HepG2 (cell line): Measurements from ENCODE around the gene PDP2. TPM values are rescaled to one million over a fixed set of nuclear protein-coding genes. Genes with fewer than 3 reads are reported as not detected.
A peak's percentile ranks its signal among the peaks of the same experiment; 100 is the strongest.

Source experiments
- GABPB1 ChIP-seq: IDR thresholded peaks from 2 replicates; pipeline ENCODE4 v1.6.1; 2016; ENCODE audit warnings: mild to moderate bottlenecking, missing genetic modification reagents, moderate library complexity, missing compliant biosample characterization
- GMEB1 ChIP-seq: sonication (generic); formaldehyde crosslinking; IDR thresholded peaks from 2 replicates; pipeline ENCODE4 v1.5.1; 2020; ENCODE audit warnings: missing genetic modification reagents, mild to moderate bottlenecking, borderline replicate concordance
- GZF1 ChIP-seq: sonication (generic); formaldehyde crosslinking; IDR thresholded peaks from 2 replicates; pipeline ENCODE4 v1.5.1; 2020; ENCODE audit warnings: mild to moderate bottlenecking, missing genetic modification reagents
- HBP1 ChIP-seq: IDR thresholded peaks from 2 replicates; pipeline ENCODE4 v1.6.1; 2016; ENCODE audit warnings: low read depth, control low read depth
- JARID2 ChIP-seq: sonication (generic); formaldehyde crosslinking; IDR thresholded peaks from 2 replicates; pipeline ENCODE4 v1.8.1; 2023; ENCODE audit warnings: missing genetic modification reagents, inconsistent platforms; ENCODE audit not compliant: insufficient replicate concordance
- MYC ChIP-seq: sonication (generic); formaldehyde crosslinking; IDR thresholded peaks from 2 replicates; pipeline ENCODE4 v1.9.0; 2021; ENCODE audit warnings: missing genetic modification reagents, borderline replicate concordance
- PHF21A ChIP-seq: sonication (generic); formaldehyde crosslinking; IDR thresholded peaks from 2 replicates; pipeline ENCODE4 v1.5.0; 2020; ENCODE audit warnings: mild to moderate bottlenecking, missing genetic modification reagents
- SNAPC4 ChIP-seq: sonication (generic); formaldehyde crosslinking; IDR thresholded peaks from 2 replicates; pipeline ENCODE4 v1.4.0; 2020; ENCODE audit warnings: mild to moderate bottlenecking, missing genetic modification reagents
- SP1 ChIP-seq, 2 experiments: fragments of 450-650 bp in 1 of 2; sonication (generic) in 1 of 2; formaldehyde crosslinking in 1 of 2; IDR thresholded peaks; 2 replicates each; pipeline versions ENCODE4 v1.4.0 to v1.6.1; 2016 to 2020; ENCODE audit warnings: missing genetic modification reagents in 1 of 2
- THYN1 ChIP-seq: sonication (generic); formaldehyde crosslinking; IDR thresholded peaks from 2 replicates; pipeline ENCODE4 v1.8.1; 2023; ENCODE audit warnings: low read depth, mild to moderate bottlenecking, moderate library complexity, missing genetic modification reagents, borderline replicate concordance
- ZBTB49 ChIP-seq: sonication (generic); formaldehyde crosslinking; IDR thresholded peaks from 2 replicates; pipeline ENCODE4 v1.4.0; 2020; ENCODE audit warnings: missing genetic modification reagents, borderline replicate concordance
- ZNF33B ChIP-seq: sonication (generic); formaldehyde crosslinking; IDR thresholded peaks from 2 replicates; pipeline ENCODE4 v1.5.1; 2020; ENCODE audit warnings: mild to moderate bottlenecking, missing genetic modification reagents
- ZNF446 ChIP-seq: sonication (generic); formaldehyde crosslinking; IDR thresholded peaks from 2 replicates; pipeline ENCODE4 v1.5.0; 2020; ENCODE audit warnings: mild to moderate bottlenecking, missing genetic modification reagents
- ZNF780A ChIP-seq: sonication (generic); formaldehyde crosslinking; IDR thresholded peaks from 2 replicates; pipeline ENCODE4 v1.8.0; 2022; ENCODE audit warnings: mild to moderate bottlenecking, missing genetic modification reagents, moderate library complexity
- ZNF800 ChIP-seq: sonication (generic); formaldehyde crosslinking; IDR thresholded peaks from 2 replicates; pipeline ENCODE4 v1.4.0; 2020; ENCODE audit warnings: missing genetic modification reagents
- polyA plus RNA-seq, 8 experiments: library from polyadenylated mRNA; depleted of rRNA in 3 of 8; stranded (reverse) in 7 of 8; unstranded in 1 of 8; fragments of >200 nt; fragmentation: Illumina TruSeq in 4 of 8; extraction: Trizol in 4 of 8; gene quantifications; 2 replicates each; pipeline versions ENCODE4 v1.2.1 to v1.2.3, GENCODE V29; 2011 to 2016; ENCODE audit warnings: low read depth in 4 of 8, missing spikeins in 1 of 8, mixed read lengths in 1 of 8; ENCODE audit not compliant: insufficient read depth in 1 of 8
- total RNA-seq, 5 experiments: library from RNA; depleted of rRNA; stranded (reverse); fragments of >200 nt; fragmentation: Illumina TruSeq; extraction: Trizol; gene quantifications; 2 replicates each; pipeline ENCODE4 v1.2.3, GENCODE V29; 2016; ENCODE audit warnings: low read depth in 1 of 5

Gene PDP2
- total and polyA plus RNA-seq, 2 of the 13 experiments (the other 11 are each of a cell fraction or from before 2014, with no cell fraction given), result 12.8 to 15.8 TPM

- TF ChIP-seq GMEB1 (CRISPR knock-in tag) (peak; percentile 48; the same call in 1 of the 2 replicates), ZBTB49 (CRISPR knock-in tag) (0 out of 2 replicates have a peak, but pooled peaks have one; percentile 57), PHF21A (CRISPR knock-in tag) (peak; percentile 90), ZNF780A (CRISPR knock-in tag) (peak; percentile 76; the same call in 1 of the 2 replicates), SP1 (IDR thresholded peaks at IDR 0.05) (no peak), SP1 (CRISPR knock-in tag; IDR thresholded peaks at IDR 0.05) (peak; percentile 65; the same call in 1 of the 2 replicates), ZNF800 (CRISPR knock-in tag) (peak; percentile 76; the same call in 1 of the 2 replicates), GABPB1 (peak; percentile 75), SNAPC4 (no peak), JARID2 (CRISPR knock-in tag) (peak; percentile 58), GZF1 (peak; percentile 27; the same call in 1 of the 2 replicates), ZNF446 (CRISPR knock-in tag) (no peak; the same call in 1 of the 2 replicates), ZNF33B (peak; percentile 96), MYC (CRISPR knock-in tag) (peak; percentile 92), THYN1 (CRISPR knock-in tag) (no peak), HBP1 (CRISPR knock-in tag) (no peak; the same call in 1 of the 2 replicates)
Measured at GRCh38 chr16:66935314-66936011, 55.1 kb downstream of the PDP2 start, which contains the start of gene CES2 (continued).
